Mesenchymal stem cell (in vitro differentiated cells and primary cell): ENCODE results near the gene FARP1.

Experiments used
- DNase-seq: peaks from one replicate; pipeline ENCODE4 v3.0.0-alpha.2; 2013
- H2AFZ ChIP-seq: one replicate; pipeline ENCODE4 v1.6.1; 2013; ENCODE audit warnings: low read depth, mild to moderate bottlenecking, control low read depth, inconsistent platforms, low read length, moderate library complexity
- H2AK5ac ChIP-seq: 2 replicates; pipeline ENCODE4 v1.6.1; 2013; ENCODE audit warnings: low read length, moderate library complexity, mild to moderate bottlenecking, inconsistent platforms; ENCODE audit not compliant: severe bottlenecking
- H2BK120ac ChIP-seq: one replicate; pipeline ENCODE4 v1.6.1; 2013; ENCODE audit warnings: low read depth, mild to moderate bottlenecking, inconsistent platforms, low read length, moderate library complexity
- H2BK12ac ChIP-seq, 2 experiments: one replicate each; pipeline ENCODE4 v1.6.1; 2013; ENCODE audit warnings: inconsistent platforms in 2 of 2, low read length in 2 of 2, mild to moderate bottlenecking in 2 of 2, moderate library complexity in 2 of 2, control low read depth in 1 of 2
- H2BK15ac ChIP-seq: one replicate; pipeline ENCODE4 v1.6.1; 2013; ENCODE audit warnings: mild to moderate bottlenecking, low read depth, inconsistent platforms; ENCODE audit not compliant: poor library complexity, severe bottlenecking
- H2BK5ac ChIP-seq: 2 replicates; pipeline ENCODE4 v1.6.1; 2013; ENCODE audit warnings: low read depth, mild to moderate bottlenecking, low read length, control low read depth, inconsistent platforms; ENCODE audit not compliant: poor library complexity, severe bottlenecking
- H3K14ac ChIP-seq, 2 experiments: one replicate each; pipeline ENCODE4 v1.6.1; 2013; ENCODE audit warnings: inconsistent platforms in 2 of 2, low read length in 2 of 2, control low read depth in 1 of 2, mild to moderate bottlenecking in 1 of 2, moderate library complexity in 1 of 2
- H3K18ac ChIP-seq, 2 experiments: one replicate each; pipeline ENCODE4 v1.6.1; 2013; ENCODE audit warnings: inconsistent platforms in 2 of 2, low read length in 2 of 2, control low read depth in 1 of 2, low read depth in 1 of 2, mild to moderate bottlenecking in 1 of 2
- H3K23ac ChIP-seq, 2 experiments: one replicate each; pipeline ENCODE4 v1.6.1; 2013; ENCODE audit warnings: inconsistent platforms in 2 of 2, low read length in 2 of 2, mild to moderate bottlenecking in 2 of 2, moderate library complexity in 2 of 2, control low read depth in 1 of 2
- H3K27ac ChIP-seq: 2 replicates; pipeline ENCODE4 v1.5.1; 2013; ENCODE audit warnings: mild to moderate bottlenecking, moderate library complexity, low read length, control low read depth, inconsistent platforms; ENCODE audit not compliant: poor library complexity, severe bottlenecking
- H3K27me3 ChIP-seq, 2 experiments: 2 replicates each; pipeline versions ENCODE4 v1.6.1 to v1.7.0; 2013; ENCODE audit warnings: low read length in 2 of 2, mild to moderate bottlenecking in 2 of 2, moderate library complexity in 2 of 2, control low read depth in 1 of 2, inconsistent platforms in 1 of 2; ENCODE audit not compliant: control insufficient read depth in 1 of 2, insufficient read depth in 1 of 2
- H3K36me3 ChIP-seq, 2 experiments: 2 replicates each; pipeline versions ENCODE4 v1.6.1 to v1.7.0; 2013; ENCODE audit warnings: low read length in 2 of 2, control low read depth in 1 of 2, inconsistent platforms in 1 of 2, low read depth in 1 of 2, mild to moderate bottlenecking in 1 of 2; ENCODE audit not compliant: insufficient read depth in 2 of 2, control insufficient read depth in 1 of 2
- H3K4ac ChIP-seq, 2 experiments: one replicate each; pipeline ENCODE4 v1.6.1; 2013; ENCODE audit warnings: inconsistent platforms in 2 of 2, low read length in 2 of 2, mild to moderate bottlenecking in 2 of 2, moderate library complexity in 2 of 2, control low read depth in 1 of 2, low read depth in 1 of 2
- H3K4me1 ChIP-seq: 2 replicates; pipeline ENCODE4 v1.6.1; 2013; ENCODE audit warnings: low read depth, low read length, control low read depth; ENCODE audit not compliant: control insufficient read depth, insufficient read depth
- H3K4me2 ChIP-seq: 2 replicates; pipeline ENCODE4 v1.6.1; 2013; ENCODE audit warnings: low read length, mild to moderate bottlenecking, inconsistent platforms; ENCODE audit not compliant: poor library complexity, severe bottlenecking
- H3K4me3 ChIP-seq, 2 experiments: 2 replicates each; pipeline versions ENCODE4 v1.5.1 to v1.7.0; 2013; ENCODE audit warnings: low read length in 2 of 2, mild to moderate bottlenecking in 2 of 2, control low read depth in 1 of 2, low read depth in 1 of 2; ENCODE audit not compliant: insufficient read depth in 1 of 2
- H3K79me1 ChIP-seq: replicated peaks from 2 replicates; pipeline ENCODE4 v1.6.1; 2013; ENCODE audit warnings: mild to moderate bottlenecking, control low read depth, low read length, inconsistent platforms; ENCODE audit not compliant: poor library complexity, severe bottlenecking
- H3K9ac ChIP-seq: 2 replicates; pipeline ENCODE4 v1.7.0; 2013; ENCODE audit warnings: mild to moderate bottlenecking, low read length, moderate library complexity
- H3K9me3 ChIP-seq: 2 replicates; pipeline ENCODE4 v1.7.0; 2013; ENCODE audit warnings: mild to moderate bottlenecking, low read length; ENCODE audit not compliant: control insufficient read depth
- H4K8ac ChIP-seq: one replicate; pipeline ENCODE4 v1.6.1; 2013; ENCODE audit warnings: inconsistent platforms, mild to moderate bottlenecking, low read length, moderate library complexity
- H4K91ac ChIP-seq: one replicate; pipeline ENCODE4 v1.6.1; 2013; ENCODE audit warnings: mild to moderate bottlenecking, low read length, inconsistent platforms
- WGBS: methylation state at CpG from one replicate; pipeline ENCODE4 v1.1.7; 2013; ENCODE audit warnings: mixed read lengths; 5-methylcytosine and 5-hydroxymethylcytosine counted together

The FARP1 gene

DNA sequence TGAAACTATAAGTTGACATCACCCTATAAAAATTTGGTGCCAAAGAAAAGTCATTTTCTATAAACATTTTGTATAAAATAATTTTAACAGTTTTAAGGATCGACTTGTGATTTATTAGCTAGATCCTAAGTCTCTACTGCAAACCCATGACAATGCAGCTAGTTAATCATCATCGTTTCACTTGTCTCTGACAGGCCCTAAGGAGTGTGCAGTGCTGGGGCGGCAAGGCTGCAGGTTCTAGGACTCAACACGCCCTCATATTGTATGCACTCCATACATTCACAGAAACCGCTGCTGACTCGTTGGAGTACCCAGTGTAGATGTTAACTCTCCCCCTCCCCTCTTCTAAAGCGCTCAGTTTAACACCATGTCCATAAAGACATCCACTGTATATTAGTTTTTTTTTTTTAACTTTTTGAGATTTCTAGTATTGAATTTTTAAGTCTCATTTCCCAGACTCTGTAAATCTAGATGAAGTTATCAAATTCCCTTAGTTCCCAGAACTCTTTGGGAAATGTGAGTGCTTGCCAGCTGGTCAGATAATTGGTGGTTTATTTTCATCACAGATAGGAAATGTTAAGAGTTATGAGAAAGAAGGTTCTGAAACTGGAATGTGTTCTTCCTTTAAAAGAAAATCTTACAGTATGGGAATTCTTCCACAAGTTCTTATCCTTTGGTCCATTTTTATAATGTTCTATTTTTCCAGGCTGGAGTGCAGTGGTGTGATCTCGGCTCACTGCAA lies 197.0 kb downstream of the FARP1 start:
- no peak overlapping the region for H2AK5ac ChIP-seq
- peaks cover 8% of the 10 kb centered on the region for H3K4me1 ChIP-seq
- H4K91ac ChIP-seq: no peak overlapping the region
- H3K18ac ChIP-seq: no peak overlapping the region
- no peak for DNase-seq
- no peak overlapping the region for H3K9ac ChIP-seq
- no peaks in the 10 kb centered on the region for H3K9me3 ChIP-seq
- no peak overlapping the region for H3K23ac ChIP-seq
- H3K27me3 ChIP-seq: no peaks in the 10 kb centered on the region
- H2BK5ac ChIP-seq: no peak overlapping the region
- no peak overlapping the region for H2AFZ ChIP-seq
- H3K4ac ChIP-seq: no peak overlapping the region
- H3K4me3 ChIP-seq: no peak overlapping the region
- no peak overlapping the region for H2BK15ac ChIP-seq
- no peak overlapping the region for H2BK120ac ChIP-seq
- peaks cover 2 to 5% of the 10 kb centered on the region in 2 experiments for H3K36me3 ChIP-seq
- no peak overlapping the region for H4K8ac ChIP-seq
- no peak overlapping the region for H3K14ac ChIP-seq
- H3K27ac ChIP-seq: no peak overlapping the region
- no peak overlapping the region for H2BK12ac ChIP-seq
- 93% methylated on average over 7 of the region's 8 CpGs for WGBS
- peaks cover 30% of the 10 kb centered on the region for H3K79me1 ChIP-seq
- no peak overlapping the region for H3K4me2 ChIP-seq

DNA sequence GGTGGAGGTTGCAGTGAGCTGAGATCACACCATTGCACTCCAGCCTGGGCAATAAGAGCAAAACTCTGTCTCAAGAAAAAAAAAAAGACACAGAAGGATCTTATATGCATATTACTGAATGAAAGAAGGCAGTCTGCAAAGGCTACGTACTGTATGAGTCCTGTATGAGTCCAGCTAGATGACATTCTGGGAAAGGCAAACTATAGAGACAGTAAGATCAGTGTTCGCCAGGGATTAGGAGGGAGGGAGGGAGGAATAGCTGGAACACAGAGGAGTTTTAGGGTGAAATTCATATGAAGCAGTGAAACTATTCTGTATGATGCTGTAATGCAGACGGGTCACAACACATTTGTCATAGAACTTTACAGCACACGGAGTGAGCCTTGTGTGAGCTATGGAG lies 200.1 kb downstream of the FARP1 start:
- 93% methylated on average over 4 of the region's 4 CpGs for WGBS
- Histone ChIP-seq H3K4me3 (no peak overlapping the region), H3K14ac (no peak overlapping the region), H2BK5ac (no peak overlapping the region), H4K8ac (no peak overlapping the region), H3K4ac (no peak overlapping the region), H3K9ac (no peak overlapping the region), H3K18ac (no peak overlapping the region), H3K9me3 (no peaks in the 10 kb centered on the region), H2BK12ac (no peak overlapping the region), H3K4me2 (no peak overlapping the region), H3K36me3 (peaks cover 11 to 13% of the 10 kb centered on the region in 2 experiments), H4K91ac (no peak overlapping the region), H2BK15ac (no peak overlapping the region), H2AK5ac (no peak overlapping the region), H3K27me3 (no peaks in the 10 kb centered on the region), H3K27ac (no peak overlapping the region), H3K4me1 (peaks cover 8% of the 10 kb centered on the region), H2AFZ (no peak overlapping the region), H3K23ac (no peak overlapping the region), H2BK120ac (no peak overlapping the region), H3K79me1 (peaks cover 41% of the 10 kb centered on the region)
- DNase-seq: no peak

DNA sequence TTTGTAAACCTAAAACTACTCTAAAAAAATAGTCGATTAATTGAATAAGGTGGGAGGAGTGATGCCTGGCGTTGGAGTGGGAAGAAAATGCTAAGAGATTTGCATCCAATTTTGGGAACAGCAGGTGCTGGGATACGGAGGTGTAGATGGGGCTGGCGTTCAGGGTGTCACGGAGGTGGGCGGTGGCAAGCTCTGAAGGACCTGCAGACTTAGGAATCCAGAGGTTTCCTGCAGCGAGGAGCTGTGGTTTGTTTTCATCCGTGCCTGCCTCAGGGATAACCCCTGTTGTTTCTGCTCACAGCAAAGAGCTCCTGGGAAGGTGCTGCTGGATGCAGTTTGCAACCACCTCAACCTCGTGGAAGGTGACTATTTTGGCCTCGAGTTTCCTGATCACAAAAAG lies 200.6 kb downstream of the FARP1 start:
- DNase-seq: no peak
- H4K91ac ChIP-seq: no peak overlapping the region
- peaks cover 11 to 13% of the 10 kb centered on the region in 2 experiments for H3K36me3 ChIP-seq
- no peak overlapping the region for H2BK120ac ChIP-seq
- H3K4me3 ChIP-seq: no peak overlapping the region
- H2AFZ ChIP-seq: no peak overlapping the region
- H3K4ac ChIP-seq: no peak overlapping the region
- no peak overlapping the region for H3K9ac ChIP-seq
- H2BK15ac ChIP-seq: no peak overlapping the region
- WGBS: 85% methylated on average over 10 of the region's 10 CpGs
- H2AK5ac ChIP-seq: no peak overlapping the region
- peaks cover 43% of the 10 kb centered on the region for H3K79me1 ChIP-seq
- H4K8ac ChIP-seq: no peak overlapping the region
- H3K9me3 ChIP-seq: no peaks in the 10 kb centered on the region
- H3K18ac ChIP-seq: no peak overlapping the region
- no peak overlapping the region for H2BK12ac ChIP-seq
- no peak overlapping the region for H2BK5ac ChIP-seq
- no peak overlapping the region for H3K14ac ChIP-seq
- no peak overlapping the region for H3K4me2 ChIP-seq
- peaks cover 8% of the 10 kb centered on the region for H3K4me1 ChIP-seq
- no peaks in the 10 kb centered on the region for H3K27me3 ChIP-seq
- no peak overlapping the region for H3K23ac ChIP-seq
- no peak overlapping the region for H3K27ac ChIP-seq

DNA sequence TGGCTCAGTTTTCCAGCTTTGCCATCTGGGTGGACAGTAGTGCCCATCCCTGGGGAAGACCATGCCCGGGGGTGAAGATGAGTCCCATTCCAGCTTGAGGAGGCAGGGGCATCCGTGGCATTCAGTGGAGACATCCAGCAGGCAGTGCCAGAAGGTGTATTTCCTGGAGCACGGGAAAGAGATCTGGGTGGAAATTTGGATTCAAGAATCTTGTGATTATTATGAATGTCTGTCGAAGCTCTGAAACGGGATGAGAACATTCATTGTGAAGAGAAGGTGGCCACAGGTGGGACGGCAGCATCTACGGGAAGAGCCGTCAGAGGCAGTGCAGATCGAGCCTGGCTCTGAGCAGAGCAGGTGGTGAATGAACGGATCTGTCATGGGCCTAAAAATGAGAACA lies 201.5 kb downstream of the FARP1 start:
- H3K4me2 ChIP-seq: no peak overlapping the region
- no peak overlapping the region for H3K14ac ChIP-seq
- no peak overlapping the region for H3K4me3 ChIP-seq
- no peak overlapping the region for H2BK15ac ChIP-seq
- no peak for DNase-seq
- H3K36me3 ChIP-seq: peaks cover 11 to 13% of the 10 kb centered on the region in 2 experiments
- no peak overlapping the region for H2BK120ac ChIP-seq
- H3K27me3 ChIP-seq: no peaks in the 10 kb centered on the region
- WGBS: 97% methylated on average over 10 of the region's 10 CpGs
- H3K23ac ChIP-seq: no peak overlapping the region
- no peaks in the 10 kb centered on the region for H3K9me3 ChIP-seq
- H2AK5ac ChIP-seq: no peak overlapping the region
- H4K91ac ChIP-seq: no peak overlapping the region
- H2BK12ac ChIP-seq: no peak overlapping the region
- no peak overlapping the region for H3K9ac ChIP-seq
- peaks cover 42% of the 10 kb centered on the region for H3K79me1 ChIP-seq
- H2AFZ ChIP-seq: no peak overlapping the region
- H3K27ac ChIP-seq: no peak overlapping the region
- H3K4ac ChIP-seq: no peak overlapping the region
- no peak overlapping the region for H4K8ac ChIP-seq
- H3K18ac ChIP-seq: no peak overlapping the region
- H3K4me1 ChIP-seq: peaks cover 8% of the 10 kb centered on the region
- H2BK5ac ChIP-seq: no peak overlapping the region
